HG02571 (cell line): ENCODE measurements around the gene TTLL3.
"Not testable (repeated sequence)": the region's sequence is repeated elsewhere in the genome, so short reads cannot be mapped to it uniquely, and the experiment has no call there.

ENCODE experiments used
- ATAC-seq: cut with Tn5 transposase; IDR thresholded peaks from one replicate; pipeline ENCODE4 v1.9.1; 2021; ENCODE audit warnings: mild to moderate bottlenecking, moderate library complexity; ENCODE audit not compliant: unreplicated experiment

The TTLL3 gene

GRCh38 chr3:9864200-9864927 is 54.3 kb downstream of the TTLL3 start:
- no peak for ATAC-seq

GRCh38 chr3:9865125-9865637 is 55.1 kb downstream of the TTLL3 start:
- not testable (repeated sequence) for ATAC-seq

- no peak for ATAC-seq
These were observed 56.6 kb downstream of the TTLL3 start for GRCh38 chr3:9866639-9867038.

- ATAC-seq: no peak
These were observed 57.0 kb downstream of the TTLL3 start for GRCh38 chr3:9867106-9867505.

GRCh38 chr3:9869955-9870354 is 59.9 kb downstream of the TTLL3 start:
- no peak for ATAC-seq

GRCh38 chr3:9870978-9871377 is 60.9 kb downstream of the TTLL3 start:
- ATAC-seq: no peak

- ATAC-seq: not testable (repeated sequence)
These were observed 62.0 kb downstream of the TTLL3 start for GRCh38 chr3:9872067-9872466.

GRCh38 chr3:9875448-9875847 is 65.4 kb downstream of the TTLL3 start:
- ATAC-seq: no peak

- not testable (repeated sequence) for ATAC-seq
These were observed 66.2 kb downstream of the TTLL3 start for GRCh38 chr3:9876255-9876654.

- ATAC-seq: no peak
These were observed 66.9 kb downstream of the TTLL3 start for GRCh38 chr3:9876991-9877390.

GRCh38 chr3:9878700-9879099 is 68.6 kb downstream of the TTLL3 start:
- no peak for ATAC-seq

GRCh38 chr3:9879830-9880549 is 69.9 kb downstream of the TTLL3 start, which contains the start of gene CIDEC:
CIDEC (minus strand) TSS chr3:9880253; CDS start chr3:9878486, 1,767 bp downstream.
- ATAC-seq: no peak

GRCh38 chr3:9881441-9881840 is 71.4 kb downstream of the TTLL3 start:
- no peak for ATAC-seq

- no peak for ATAC-seq
These were observed 73.9 kb downstream of the TTLL3 start for GRCh38 chr3:9883706-9884554.

- no peak for ATAC-seq
These were observed 74.6 kb downstream of the TTLL3 start for GRCh38 chr3:9884555-9885165.
